ENCODE data around the gene AP4E1. TPM values are rescaled to one million over a fixed set of nuclear protein-coding genes. Genes with fewer than 3 reads are reported as not detected.

The AP4E1 gene
- total RNA-seq, 1 experiment from 2014 or later: 10.1 TPM

DNA sequence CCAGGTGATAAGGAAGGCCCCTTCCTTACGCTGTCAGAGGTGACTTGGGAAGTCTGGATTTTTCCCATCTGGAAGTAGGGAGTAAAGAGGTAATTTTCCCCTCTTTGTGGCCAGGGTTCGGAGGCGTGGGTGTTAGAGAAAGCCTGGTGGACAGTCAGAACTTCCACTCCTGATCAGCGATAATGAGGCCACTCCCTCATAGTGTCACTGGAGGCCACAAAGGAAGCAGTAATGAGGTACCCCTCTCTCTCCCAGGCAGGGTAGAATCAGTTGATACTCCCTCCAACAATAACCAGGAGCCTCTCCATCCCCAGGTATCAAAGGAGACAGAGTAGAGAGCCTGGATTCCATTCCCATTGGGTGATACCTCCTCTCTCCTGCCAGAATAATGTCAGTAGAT is 30.0 kb downstream of the AP4E1 start:
- H3K9me3 ChIP-seq (ENCODE audit: control insufficient read depth in 1 of 2, insufficient read depth in 1 of 2, low read depth in 1 of 2, low read length in 2 of 2): no peaks in the 10 kb centered on the region
- H3K4me2 ChIP-seq (ENCODE audit: low read length): no peak overlapping the region
- no peaks in the 10 kb centered on the region for H3K9me2 ChIP-seq (ENCODE audit: insufficient read depth)
- no peaks in the 10 kb centered on the region for H3K27me3 ChIP-seq (ENCODE audit: insufficient read depth, low read length)
- intact Hi-C loops (cut with micrococcal nuclease): no loop called here
- H3K79me2 ChIP-seq (ENCODE audit: insufficient read depth, low read length): no peaks in the 10 kb centered on the region
- peaks cover 2 to 3% of the 10 kb centered on the region in 2 experiments; a peak in 1 of 4 replicates for H3K4me1 ChIP-seq (ENCODE audit: control insufficient read depth in 1 of 2, insufficient read depth in 2 of 2, low read length in 2 of 2)
- 0 out of 4 replicates have a peak, but pooled peaks cover 0 to 3% of the 10 kb centered on the region in 2 experiments for H3K36me3 ChIP-seq (ENCODE audit: control insufficient read depth in 1 of 2, insufficient read depth in 2 of 2, low read length in 2 of 2)
- no peak overlapping the region for H3K4me3 ChIP-seq (replicated peaks in 1 of 2; ENCODE audit: low read depth in 1 of 2, low read length in 2 of 2)
- DNase-seq (ENCODE audit: low read depth, low spot score): no peak
- H4K20me1 ChIP-seq (ENCODE audit: insufficient read depth): no peaks in the 10 kb centered on the region
- POLR2A ChIA-PET: no interaction called here
- no peak overlapping the region for H3K9ac ChIP-seq (ENCODE audit: low read length)
- RAD21 ChIA-PET (ENCODE audit: low non-redundant PET in 1 of 2, low total read pairs in 2 of 2, uncharacterized antibody in 2 of 2, unreplicated experiment in 2 of 2): no interaction called here
- no peak overlapping the region for H3K27ac ChIP-seq (ENCODE audit: low read depth, low read length)
- no peak for ATAC-seq
- CTCF ChIA-PET: no interaction called here
- H2AFZ ChIP-seq (ENCODE audit: low read depth, low read length, poor library complexity, severe bottlenecking): no peak overlapping the region
- no peak for TF ChIP-seq CEBPB (IDR thresholded peaks at IDR 0.05; ENCODE audit: low read depth)
- no peak for TF ChIP-seq RAD21 (IDR thresholded peaks at IDR 0.05; ENCODE audit: low read depth)
- no peak for TF ChIP-seq ELF1 (IDR thresholded peaks at IDR 0.05; ENCODE audit: borderline replicate concordance, low read depth)
- no peak for TF ChIP-seq POLR2AphosphoS5 (IDR thresholded peaks at IDR 0.05; ENCODE audit: low read depth, low read length)
- TF ChIP-seq POLR2A (IDR thresholded peaks at IDR 0.05; ENCODE audit: borderline replicate concordance, extremely low read depth, insufficient read depth, insufficient read length): no peak
- no peak for TF ChIP-seq CTCF (IDR thresholded peaks at IDR 0.05 in 2 of 3, conservative IDR thresholded peaks at IDR 0.05 in 1 of 3; ENCODE audit: borderline replicate concordance in 1 of 3, insufficient read depth in 1 of 3, low read depth in 2 of 3, low read length in 2 of 3)
- no peak for TF ChIP-seq FOSL1 (IDR thresholded peaks at IDR 0.05; ENCODE audit: low read depth)
- no peak for TF ChIP-seq SP1 (IDR thresholded peaks at IDR 0.05; ENCODE audit: low read depth)
- TF ChIP-seq, protein P1, sequence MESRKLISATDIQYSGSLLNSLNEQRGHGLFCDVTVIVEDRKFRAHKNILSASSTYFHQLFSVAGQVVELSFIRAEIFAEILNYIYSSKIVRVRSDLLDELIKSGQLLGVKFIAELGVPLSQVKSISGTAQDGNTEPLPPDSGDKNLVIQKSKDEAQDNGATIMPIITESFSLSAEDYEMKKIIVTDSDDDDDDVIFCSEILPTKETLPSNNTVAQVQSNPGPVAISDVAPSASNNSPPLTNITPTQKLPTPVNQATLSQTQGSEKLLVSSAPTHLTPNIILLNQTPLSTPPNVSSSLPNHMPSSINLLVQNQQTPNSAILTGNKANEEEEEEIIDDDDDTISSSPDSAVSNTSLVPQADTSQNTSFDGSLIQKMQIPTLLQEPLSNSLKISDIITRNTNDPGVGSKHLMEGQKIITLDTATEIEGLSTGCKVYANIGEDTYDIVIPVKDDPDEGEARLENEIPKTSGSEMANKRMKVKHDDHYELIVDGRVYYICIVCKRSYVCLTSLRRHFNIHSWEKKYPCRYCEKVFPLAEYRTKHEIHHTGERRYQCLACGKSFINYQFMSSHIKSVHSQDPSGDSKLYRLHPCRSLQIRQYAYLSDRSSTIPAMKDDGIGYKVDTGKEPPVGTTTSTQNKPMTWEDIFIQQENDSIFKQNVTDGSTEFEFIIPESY (IDR thresholded peaks at IDR 0.05; ENCODE audit: extremely low read depth, insufficient replicate concordance, low read length): no peak
- TF ChIP-seq TCF7L2 (IDR thresholded peaks at IDR 0.05; ENCODE audit: borderline replicate concordance, extremely low read depth, insufficient read depth, insufficient read length): no peak
- no peak for TF ChIP-seq ZNF274 (IDR thresholded peaks at IDR 0.05; ENCODE audit: low read depth, low read length)
- TF ChIP-seq EGR1 (IDR thresholded peaks at IDR 0.05; ENCODE audit: low read depth): no peak
- TF ChIP-seq EZH2phosphoT487 (IDR thresholded peaks at IDR 0.05; ENCODE audit: borderline replicate concordance): no peak
- BruUV-seq (replicated peaks): no TSS peak
